HG03196 (cell line): ENCODE measurements around the gene MAGED4B.
"Not testable (repeated sequence)": the region's sequence is repeated elsewhere in the genome, so short reads cannot be mapped to it uniquely, and the experiment has no call there.

Experiments
- ATAC-seq: cut with Tn5 transposase; IDR thresholded peaks from one replicate; pipeline ENCODE4 v1.9.1; 2021; ENCODE audit not compliant: unreplicated experiment

MAGED4B gene

GRCh38 chrX:52068666-52069640 lies at the start of gene MAGED4B:
Gene MAGED4B, minus strand, starts transcription at chrX:52069183. Its CDS starts 1,011 bp downstream, at chrX:52068172.
- ATAC-seq = not testable (repeated sequence)

- no peak for ATAC-seq
Observed at GRCh38 chrX:52118262-52118661, 49.3 kb upstream of the MAGED4B start.

GRCh38 chrX:52082578-52082977 lies 13.6 kb upstream of the MAGED4B start:
- ATAC-seq = no peak

- ATAC-seq = no peak
Observed at GRCh38 chrX:52078131-52078530, 9.1 kb upstream of the MAGED4B start.

GRCh38 chrX:52042288-52042687 lies 26.7 kb downstream of the MAGED4B start:
- not testable (repeated sequence) for ATAC-seq

GRCh38 chrX:52034211-52034610 lies 34.8 kb downstream of the MAGED4B start:
- ATAC-seq = no peak

- ATAC-seq = no peak
Observed at GRCh38 chrX:52031371-52031770, 37.6 kb downstream of the MAGED4B start.

- ATAC-seq = no peak
Observed at GRCh38 chrX:52015794-52016193, 53.2 kb downstream of the MAGED4B start.
